Glutamatergic neuron (in vitro differentiated cells): Measurements from ENCODE around the gene COMMD1. TPM values are rescaled to one million over a fixed set of nuclear protein-coding genes. Genes with fewer than 3 reads are reported as not detected.

Experiments
- DNase-seq: peaks from one replicate; pipeline ENCODE4 v3.0.0; 2022
- H3K27ac Mint-ChIP-seq: one replicate; pipeline ENCODE4 v1.8.0; 2020; ENCODE audit warnings: mild to moderate bottlenecking, mixed read lengths, inconsistent platforms; ENCODE audit not compliant: unreplicated experiment
- H3K27me3 Mint-ChIP-seq: one replicate; pipeline ENCODE4 v1.8.0; 2020; ENCODE audit warnings: mild to moderate bottlenecking, moderate library complexity, mixed read lengths, inconsistent platforms; ENCODE audit not compliant: unreplicated experiment
- H3K36me3 Mint-ChIP-seq: one replicate; pipeline ENCODE4 v1.8.0; 2020; ENCODE audit warnings: mild to moderate bottlenecking, mixed read lengths, inconsistent platforms; ENCODE audit not compliant: unreplicated experiment
- H3K4me1 Mint-ChIP-seq: one replicate; pipeline ENCODE4 v1.8.0; 2020; ENCODE audit warnings: mild to moderate bottlenecking, low read depth, mixed read lengths, inconsistent platforms; ENCODE audit not compliant: unreplicated experiment
- H3K4me3 Mint-ChIP-seq: one replicate; pipeline ENCODE4 v1.8.0; 2020; ENCODE audit warnings: mild to moderate bottlenecking, mixed read lengths, inconsistent platforms; ENCODE audit not compliant: unreplicated experiment
- H3K9me3 Mint-ChIP-seq: one replicate; pipeline ENCODE4 v1.8.0; 2020; ENCODE audit warnings: mild to moderate bottlenecking, moderate library complexity, mixed read lengths, inconsistent platforms; ENCODE audit not compliant: unreplicated experiment
- total RNA-seq: library from RNA; stranded (reverse); fragmentation: NEBNext Ultra II Directional; extraction: Animal tissue kit (Norgen Biotek cat#: 25700); gene quantifications from one replicate; pipeline ENCODE4 v1.2.1, GENCODE V29; 2021; ENCODE audit not compliant: unreplicated experiment
- TF ChIP-seq, protein P1 (sequence below): fragments of 200-600 bp; sonication (generic); IDR thresholded peaks from one replicate; pipeline ENCODE4 v1.5.0; 2021; ENCODE audit not compliant: partially characterized antibody, unreplicated experiment

COMMD1 gene
- total RNA-seq, 1 donor from 2014 or later, result 48.2 TPM

DNA sequence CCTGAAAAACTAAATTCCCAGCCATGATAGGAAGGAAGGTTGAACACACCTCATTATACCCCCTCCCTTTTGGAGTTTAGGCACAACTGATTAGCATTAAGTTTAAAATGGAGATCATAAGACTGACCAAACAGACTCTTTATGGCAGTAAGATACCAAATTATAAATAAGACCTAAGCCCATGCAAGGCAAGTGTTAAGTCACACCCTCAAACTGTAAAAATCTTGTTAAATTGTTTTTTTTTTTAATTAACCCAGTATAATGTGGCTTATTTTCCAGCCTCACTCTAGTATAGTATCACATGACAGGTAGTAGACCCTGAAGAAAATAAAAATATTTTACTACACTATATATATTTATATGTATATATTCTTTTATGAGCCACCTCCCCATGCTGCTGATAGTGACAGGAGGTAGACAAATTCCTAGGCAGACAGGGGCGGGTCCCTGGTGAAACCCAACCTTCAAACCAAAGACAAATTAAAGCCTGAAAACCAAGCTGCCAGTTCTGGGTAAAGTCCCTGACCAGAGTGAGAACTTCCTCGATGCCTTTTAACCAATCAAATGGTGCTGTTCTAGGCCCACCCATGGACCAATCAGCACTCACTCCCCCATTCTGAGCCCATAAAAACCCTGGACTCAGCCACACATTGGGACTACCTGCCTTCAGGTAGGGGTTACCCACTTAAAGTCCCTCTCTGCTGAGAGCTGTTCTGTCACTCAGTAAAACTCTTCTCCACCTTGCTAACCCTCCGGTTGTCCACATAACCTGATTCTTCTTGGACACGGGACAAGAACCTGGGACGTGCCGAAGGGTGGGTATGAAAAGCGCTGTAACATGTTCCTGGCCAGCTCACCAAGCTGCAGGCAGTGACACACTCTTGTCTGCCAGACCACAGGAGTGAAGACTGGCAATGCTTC, 166.5 kb downstream of the COMMD1 start:
- DNase-seq, result no peak
- Mint-ChIP-seq H3K27ac (no peak overlapping the region), H3K36me3 (peaks cover 5% of the 10 kb centered on the region), H3K4me3 (no peak overlapping the region), H3K9me3 (peaks cover 6% of the 10 kb centered on the region), H3K27me3 (no peaks in the 10 kb centered on the region), H3K4me1 (peaks cover 3% of the 10 kb centered on the region)
- TF ChIP-seq, protein P1, sequence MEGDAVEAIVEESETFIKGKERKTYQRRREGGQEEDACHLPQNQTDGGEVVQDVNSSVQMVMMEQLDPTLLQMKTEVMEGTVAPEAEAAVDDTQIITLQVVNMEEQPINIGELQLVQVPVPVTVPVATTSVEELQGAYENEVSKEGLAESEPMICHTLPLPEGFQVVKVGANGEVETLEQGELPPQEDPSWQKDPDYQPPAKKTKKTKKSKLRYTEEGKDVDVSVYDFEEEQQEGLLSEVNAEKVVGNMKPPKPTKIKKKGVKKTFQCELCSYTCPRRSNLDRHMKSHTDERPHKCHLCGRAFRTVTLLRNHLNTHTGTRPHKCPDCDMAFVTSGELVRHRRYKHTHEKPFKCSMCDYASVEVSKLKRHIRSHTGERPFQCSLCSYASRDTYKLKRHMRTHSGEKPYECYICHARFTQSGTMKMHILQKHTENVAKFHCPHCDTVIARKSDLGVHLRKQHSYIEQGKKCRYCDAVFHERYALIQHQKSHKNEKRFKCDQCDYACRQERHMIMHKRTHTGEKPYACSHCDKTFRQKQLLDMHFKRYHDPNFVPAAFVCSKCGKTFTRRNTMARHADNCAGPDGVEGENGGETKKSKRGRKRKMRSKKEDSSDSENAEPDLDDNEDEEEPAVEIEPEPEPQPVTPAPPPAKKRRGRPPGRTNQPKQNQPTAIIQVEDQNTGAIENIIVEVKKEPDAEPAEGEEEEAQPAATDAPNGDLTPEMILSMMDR, result no peak

DNA sequence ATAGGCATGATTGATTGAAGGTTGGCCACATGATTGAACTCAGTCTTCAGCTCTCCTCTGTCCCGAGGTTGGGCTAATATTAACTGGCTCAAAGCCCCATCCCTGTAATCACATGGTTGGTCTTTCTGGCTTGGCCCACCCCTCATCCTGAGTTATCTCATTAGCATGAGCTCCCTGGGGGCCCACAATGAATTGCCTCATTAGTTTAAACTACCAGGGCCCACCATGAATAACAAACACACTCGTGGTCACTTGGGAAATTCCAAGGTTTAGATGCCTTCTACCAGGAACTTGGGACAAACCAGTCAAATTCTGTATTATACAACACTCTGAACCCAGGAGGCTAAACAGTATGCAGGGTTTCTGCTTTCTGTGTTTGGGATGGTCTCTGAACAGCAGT, 168.8 kb downstream of the COMMD1 start:
- Mint-ChIP-seq H3K4me3 (no peak overlapping the region), H3K27ac (no peak overlapping the region), H3K36me3 (peaks cover 5% of the 10 kb centered on the region)

DNA sequence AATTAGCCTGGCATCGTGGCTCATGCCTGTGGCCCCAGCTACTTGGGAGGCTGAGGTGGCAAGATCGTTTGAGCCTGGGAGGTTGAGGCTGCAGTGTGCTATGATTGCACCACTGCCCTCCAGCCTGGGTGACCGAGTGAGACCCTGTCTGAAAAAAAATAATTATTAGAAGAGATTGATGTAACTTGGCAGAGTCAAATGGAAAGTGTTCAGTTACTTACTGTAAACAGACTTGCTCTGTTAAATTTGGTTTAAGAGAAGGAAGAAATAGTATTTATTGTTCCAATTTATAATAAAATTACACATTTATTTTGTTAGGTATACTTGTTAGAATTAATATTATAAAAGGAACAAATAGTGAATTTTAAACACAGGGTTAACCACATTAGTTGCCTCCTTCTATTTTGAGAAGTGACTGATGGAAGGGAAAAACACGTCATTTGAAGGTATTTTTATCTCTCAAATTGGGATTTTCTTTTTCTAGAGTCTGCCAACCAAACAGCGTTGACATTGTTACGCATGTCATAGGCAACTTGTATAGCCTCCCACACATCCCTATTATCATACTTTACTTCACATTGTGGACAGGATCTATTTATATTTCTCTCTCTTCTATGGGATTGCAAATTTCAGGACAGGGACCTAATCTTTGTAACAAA, 171.6 kb downstream of the COMMD1 start:
- TF ChIP-seq, protein P1, result no peak
- peaks cover 2% of the 10 kb centered on the region for H3K27me3 Mint-ChIP-seq
- no peak overlapping the region for H3K27ac Mint-ChIP-seq
- peaks cover 4% of the 10 kb centered on the region for H3K9me3 Mint-ChIP-seq
- H3K4me3 Mint-ChIP-seq, result no peak overlapping the region
- no peak for DNase-seq
- peaks cover 3% of the 10 kb centered on the region for H3K4me1 Mint-ChIP-seq
- H3K36me3 Mint-ChIP-seq, result peaks cover 5% of the 10 kb centered on the region

More for the DNA sequence above, 168.8 kb downstream of the COMMD1 start:
- DNase-seq, result peak; percentile 29
- Mint-ChIP-seq H3K27me3 (peaks cover 2% of the 10 kb centered on the region), H3K4me1 (peaks cover 3% of the 10 kb centered on the region), H3K9me3 (peaks cover 8% of the 10 kb centered on the region)
- TF ChIP-seq, protein P1, result no peak

DNA sequence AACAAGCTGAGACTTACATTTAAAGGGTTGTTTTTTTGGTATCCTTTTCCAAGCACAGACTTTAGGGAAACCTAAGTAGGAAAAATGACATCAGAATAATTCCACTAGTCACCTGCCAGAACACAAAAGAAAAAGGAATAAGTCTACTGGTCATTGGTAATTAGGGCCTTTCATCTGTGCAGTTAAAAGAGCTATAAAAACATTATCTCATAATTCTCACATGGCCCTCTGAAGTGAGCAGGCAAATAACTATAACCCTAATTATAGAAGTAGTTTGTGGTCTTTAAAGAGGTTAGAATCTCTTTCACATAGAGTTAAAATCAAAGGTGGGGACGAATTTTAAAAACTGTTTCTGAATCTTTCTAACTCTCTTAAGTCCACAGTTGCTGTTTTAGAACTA, 179.3 kb downstream of the COMMD1 start:
- H3K4me3 Mint-ChIP-seq, result no peak overlapping the region
- TF ChIP-seq, protein P1, result no peak
- no peak for DNase-seq
- no peaks in the 10 kb centered on the region for H3K36me3 Mint-ChIP-seq
- H3K27me3 Mint-ChIP-seq, result no peaks in the 10 kb centered on the region
- peaks cover 2% of the 10 kb centered on the region for H3K9me3 Mint-ChIP-seq
- H3K27ac Mint-ChIP-seq, result no peak overlapping the region
- no peaks in the 10 kb centered on the region for H3K4me1 Mint-ChIP-seq

DNA sequence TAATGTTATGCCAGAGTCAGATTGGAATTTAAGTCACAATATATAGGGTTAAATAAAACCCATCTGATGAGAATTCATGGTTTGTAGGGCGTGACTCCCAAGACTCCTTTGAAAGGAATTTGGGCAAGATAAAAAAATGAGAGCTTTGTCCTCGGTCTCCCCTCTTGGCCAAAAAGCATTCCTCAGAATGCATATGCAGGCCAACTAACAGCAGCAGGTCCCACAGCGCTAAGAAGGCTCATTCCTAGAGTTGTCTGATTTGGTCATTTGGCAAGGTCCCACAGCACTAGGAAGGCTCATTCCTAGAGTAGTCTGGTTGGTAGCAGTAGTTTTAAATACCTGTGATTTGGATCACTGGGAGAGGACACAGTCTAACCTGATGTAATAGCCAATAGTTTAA, 184.2 kb downstream of the COMMD1 start:
- H3K27me3 Mint-ChIP-seq, result no peaks in the 10 kb centered on the region
- H3K4me1 Mint-ChIP-seq, result no peaks in the 10 kb centered on the region
- H3K4me3 Mint-ChIP-seq, result no peak overlapping the region
- TF ChIP-seq, protein P1, result no peak
- no peaks in the 10 kb centered on the region for H3K36me3 Mint-ChIP-seq
- no peak for DNase-seq
- H3K27ac Mint-ChIP-seq, result no peak overlapping the region
- H3K9me3 Mint-ChIP-seq, result no peaks in the 10 kb centered on the region
